Measurements from ENCODE around the gene SLC25A19.

The SLC25A19 gene

DNA sequence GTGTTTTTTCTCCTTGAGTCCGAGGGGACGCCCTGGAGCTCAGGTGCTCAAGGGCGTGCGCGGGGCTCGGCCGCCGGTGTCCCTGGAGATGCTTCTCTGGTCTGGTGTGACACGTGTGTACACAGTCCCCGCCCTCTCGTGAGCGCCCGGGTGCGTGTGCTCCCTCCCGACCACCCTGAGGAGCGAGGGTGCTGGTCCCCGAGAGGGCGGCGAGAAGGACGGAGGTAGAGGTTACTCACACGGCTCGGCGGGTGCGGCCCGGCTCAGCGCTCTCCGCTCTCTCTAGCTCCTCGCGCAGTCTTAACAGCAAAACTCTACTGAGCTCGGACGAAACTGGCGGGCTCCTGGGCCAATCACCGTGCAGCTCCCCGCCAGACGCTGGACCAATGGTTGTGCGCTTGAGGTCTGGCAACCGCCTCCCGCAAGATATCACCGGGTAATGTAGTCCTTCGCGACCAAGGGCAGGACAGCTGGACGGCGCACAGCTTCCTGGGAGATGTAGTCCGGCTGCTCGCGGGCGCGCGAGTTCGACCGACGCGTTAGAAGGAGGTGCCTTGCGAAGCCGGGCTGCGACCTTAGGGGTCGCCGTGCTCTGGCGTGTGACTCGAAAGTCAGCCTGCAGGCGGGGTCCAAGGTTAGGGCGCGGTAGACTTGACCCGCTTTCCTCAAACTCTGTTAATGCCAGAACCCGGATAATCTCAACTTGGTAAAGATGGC lies at the start of gene SLC25A19:
TSS of gene SLC25A19 (minus strand) at position 319 of the 717 bp plus-strand sequence. CDS start 2,669 bp downstream, outside the sequence.
- no peaks in the 10 kb centered on the region for H3K4me1 ChIP-seq (ENCODE audit: insufficient read depth, poor library complexity, severe bottlenecking)
- H3K36me3 ChIP-seq (ENCODE audit: low read depth): 0 out of 2 replicates have a peak, but pooled peaks cover 3% of the 10 kb centered on the region
- DNase-seq (ENCODE audit: low spot score): peak; percentile 99
- H3K9me3 ChIP-seq (ENCODE audit: severe bottlenecking): no peaks in the 10 kb centered on the region
- peak; percentile 98 for ATAC-seq (ENCODE audit: low read depth)
- no peaks in the 10 kb centered on the region for H3K27me3 ChIP-seq (ENCODE audit: insufficient read depth, poor library complexity, severe bottlenecking)
- TF ChIP-seq, protein P1, sequence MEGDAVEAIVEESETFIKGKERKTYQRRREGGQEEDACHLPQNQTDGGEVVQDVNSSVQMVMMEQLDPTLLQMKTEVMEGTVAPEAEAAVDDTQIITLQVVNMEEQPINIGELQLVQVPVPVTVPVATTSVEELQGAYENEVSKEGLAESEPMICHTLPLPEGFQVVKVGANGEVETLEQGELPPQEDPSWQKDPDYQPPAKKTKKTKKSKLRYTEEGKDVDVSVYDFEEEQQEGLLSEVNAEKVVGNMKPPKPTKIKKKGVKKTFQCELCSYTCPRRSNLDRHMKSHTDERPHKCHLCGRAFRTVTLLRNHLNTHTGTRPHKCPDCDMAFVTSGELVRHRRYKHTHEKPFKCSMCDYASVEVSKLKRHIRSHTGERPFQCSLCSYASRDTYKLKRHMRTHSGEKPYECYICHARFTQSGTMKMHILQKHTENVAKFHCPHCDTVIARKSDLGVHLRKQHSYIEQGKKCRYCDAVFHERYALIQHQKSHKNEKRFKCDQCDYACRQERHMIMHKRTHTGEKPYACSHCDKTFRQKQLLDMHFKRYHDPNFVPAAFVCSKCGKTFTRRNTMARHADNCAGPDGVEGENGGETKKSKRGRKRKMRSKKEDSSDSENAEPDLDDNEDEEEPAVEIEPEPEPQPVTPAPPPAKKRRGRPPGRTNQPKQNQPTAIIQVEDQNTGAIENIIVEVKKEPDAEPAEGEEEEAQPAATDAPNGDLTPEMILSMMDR (IDR thresholded peaks at IDR 0.05; ENCODE audit: poor library complexity, severe bottlenecking): peak; percentile 28
- H3K4me3 ChIP-seq (ENCODE audit: severe bottlenecking): peak within 1 kb of the TSS; percentile 54
- peak within 1 kb of the TSS; percentile 78 for H3K27ac ChIP-seq (ENCODE audit: poor library complexity, severe bottlenecking)

DNA sequence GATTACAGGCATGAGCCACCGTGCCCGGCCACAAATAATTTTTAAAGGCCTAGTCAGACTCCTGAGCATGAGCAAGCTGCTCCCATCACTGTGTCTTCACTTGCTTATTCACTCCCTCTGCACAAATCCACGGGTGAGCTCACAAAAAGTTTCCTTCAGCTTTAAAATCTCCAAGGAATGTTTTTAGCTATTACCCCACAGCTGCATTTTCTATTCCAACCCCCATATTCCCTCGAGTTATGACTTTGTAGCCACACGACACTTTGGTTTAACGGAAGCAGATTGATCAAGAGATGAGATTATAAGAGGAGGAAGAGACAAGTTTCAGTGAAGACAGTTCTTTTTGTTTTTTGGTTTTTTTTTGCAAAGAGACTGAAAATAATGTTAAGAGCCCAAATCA lies 49.1 kb upstream of the SLC25A19 start:
- Histone ChIP-seq H3K4me1 (ENCODE audit: insufficient read depth, poor library complexity, severe bottlenecking) (no peaks in the 10 kb centered on the region), H3K4me3 (ENCODE audit: severe bottlenecking) (no peak overlapping the region), H3K27ac (ENCODE audit: poor library complexity, severe bottlenecking) (no peak overlapping the region), H3K36me3 (ENCODE audit: low read depth) (no peaks in the 10 kb centered on the region), H3K27me3 (ENCODE audit: insufficient read depth, poor library complexity, severe bottlenecking) (no peaks in the 10 kb centered on the region), H3K9me3 (ENCODE audit: severe bottlenecking) (no peaks in the 10 kb centered on the region)
- DNase-seq (ENCODE audit: low spot score) (no peak), ATAC-seq (ENCODE audit: low read depth) (no peak)
- TF ChIP-seq, protein P1 (IDR thresholded peaks at IDR 0.05; ENCODE audit: poor library complexity, severe bottlenecking): no peak

DNA sequence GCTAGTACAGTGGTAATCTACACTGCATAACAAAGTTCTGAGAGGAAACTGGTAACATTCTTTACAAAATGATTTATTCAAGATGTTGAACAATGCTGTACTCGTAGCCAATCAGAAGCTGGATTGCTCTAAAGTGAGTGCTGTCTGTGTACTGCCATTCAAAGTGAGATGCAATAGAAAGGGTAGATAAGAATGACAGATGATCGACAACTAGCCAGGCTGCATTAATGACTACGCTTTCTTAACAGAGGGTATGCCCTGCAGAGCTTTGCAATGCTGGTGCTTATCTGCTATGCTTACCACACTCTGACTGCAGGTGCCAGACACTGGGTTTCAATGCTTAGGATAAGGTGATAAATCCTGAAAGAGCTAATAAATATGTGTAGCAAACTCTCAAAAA lies 46.1 kb upstream of the SLC25A19 start:
- DNase-seq (ENCODE audit: low spot score) (no peak), ATAC-seq (ENCODE audit: low read depth) (no peak)
- Histone ChIP-seq H3K9me3 (ENCODE audit: severe bottlenecking) (no peaks in the 10 kb centered on the region), H3K4me1 (ENCODE audit: insufficient read depth, poor library complexity, severe bottlenecking) (no peaks in the 10 kb centered on the region), H3K36me3 (ENCODE audit: low read depth) (peaks cover 16% of the 10 kb centered on the region), H3K27ac (ENCODE audit: poor library complexity, severe bottlenecking) (no peak overlapping the region), H3K27me3 (ENCODE audit: insufficient read depth, poor library complexity, severe bottlenecking) (no peaks in the 10 kb centered on the region), H3K4me3 (ENCODE audit: severe bottlenecking) (no peak overlapping the region)
- TF ChIP-seq, protein P1 (IDR thresholded peaks at IDR 0.05; ENCODE audit: poor library complexity, severe bottlenecking): no peak

DNA sequence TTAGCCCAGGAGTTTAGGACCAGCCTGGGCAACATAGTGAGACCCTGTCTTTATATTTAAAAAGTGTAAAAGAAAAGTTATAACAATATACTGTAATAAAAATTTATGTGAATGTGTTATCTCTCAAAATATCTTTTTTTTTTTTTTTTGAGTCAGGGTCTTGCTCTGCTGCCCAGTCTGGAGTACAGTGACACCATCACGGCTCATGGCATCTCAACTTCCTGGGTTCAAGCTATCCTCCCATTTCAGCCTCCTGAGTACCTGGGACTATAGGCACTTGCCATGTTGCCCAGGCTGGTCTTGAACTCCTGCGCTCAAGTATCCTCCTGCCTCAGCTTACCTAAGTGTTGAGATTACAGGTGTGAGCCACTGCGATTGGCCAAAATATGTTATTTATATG lies 45.5 kb upstream of the SLC25A19 start:
- Histone ChIP-seq H3K4me3 (ENCODE audit: severe bottlenecking) (no peak overlapping the region), H3K27me3 (ENCODE audit: insufficient read depth, poor library complexity, severe bottlenecking) (no peaks in the 10 kb centered on the region), H3K36me3 (ENCODE audit: low read depth) (peaks cover 21% of the 10 kb centered on the region), H3K9me3 (ENCODE audit: severe bottlenecking) (no peaks in the 10 kb centered on the region), H3K27ac (ENCODE audit: poor library complexity, severe bottlenecking) (no peak overlapping the region), H3K4me1 (ENCODE audit: insufficient read depth, poor library complexity, severe bottlenecking) (no peaks in the 10 kb centered on the region)
- DNase-seq (ENCODE audit: low spot score): no peak
- TF ChIP-seq, protein P1 (IDR thresholded peaks at IDR 0.05; ENCODE audit: poor library complexity, severe bottlenecking): no peak
- ATAC-seq (ENCODE audit: low read depth): no peak

DNA sequence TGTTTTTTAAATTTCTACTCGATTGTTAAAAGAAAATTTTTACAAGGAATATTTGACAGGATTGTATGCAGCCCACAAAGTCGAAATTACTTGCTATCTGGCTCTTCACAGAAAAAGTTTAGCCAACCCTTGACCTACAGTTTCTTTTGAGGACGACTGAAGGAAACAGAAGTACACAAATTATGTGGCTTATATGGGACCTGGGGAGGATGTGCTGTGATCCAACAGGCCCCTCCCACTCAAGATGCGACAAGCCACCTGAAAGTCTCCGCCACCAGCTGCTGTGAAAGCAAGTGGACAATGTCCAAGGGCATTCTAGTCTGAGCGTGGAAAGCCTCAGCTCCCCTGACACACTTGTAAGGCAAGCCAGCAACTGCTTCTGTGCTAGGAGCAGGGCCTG lies 42.4 kb upstream of the SLC25A19 start:
- TF ChIP-seq, protein P1 (IDR thresholded peaks at IDR 0.05; ENCODE audit: poor library complexity, severe bottlenecking): no peak
- H3K27ac ChIP-seq (ENCODE audit: poor library complexity, severe bottlenecking): no peak overlapping the region
- H3K4me3 ChIP-seq (ENCODE audit: severe bottlenecking): no peak overlapping the region
- ATAC-seq (ENCODE audit: low read depth): no peak
- H3K27me3 ChIP-seq (ENCODE audit: insufficient read depth, poor library complexity, severe bottlenecking): no peaks in the 10 kb centered on the region
- H3K4me1 ChIP-seq (ENCODE audit: insufficient read depth, poor library complexity, severe bottlenecking): no peaks in the 10 kb centered on the region
- H3K36me3 ChIP-seq (ENCODE audit: low read depth): peaks cover 32% of the 10 kb centered on the region
- DNase-seq (ENCODE audit: low spot score): no peak
- H3K9me3 ChIP-seq (ENCODE audit: severe bottlenecking): no peaks in the 10 kb centered on the region
